H1 (cell line): Measurements from ENCODE around the gene DHRS12. TPM values are rescaled to one million over a fixed set of nuclear protein-coding genes. Genes with fewer than 3 reads are reported as not detected.

Experiments
- CTCF ChIA-PET: fragments of 300-600 bp; sonication (Branson Sonifier 250); formaldehyde crosslinking; loops from one replicate; lab custom pipeline; 2021; ENCODE audit not compliant: partially characterized antibody; lab: Charles Lee
- POLR2A ChIA-PET: fragments of 300-600 bp; sonication (Branson Sonifier 250); formaldehyde crosslinking; loops from one replicate; lab custom pipeline; 2021; ENCODE audit warnings: inconsistent platforms; ENCODE audit not compliant: partially characterized antibody; lab: Charles Lee
- DNase-seq, 2 experiments: peaks; one replicate each; pipeline versions ENCODE4 v3.0.0 to v3.0.0-alpha.2; 2010 to 2022; ENCODE audit warnings: low spot score in 2 of 2, low read depth in 1 of 2, mixed read lengths in 1 of 2
- FAIRE-seq: peaks from 2 replicates; lab custom pipeline; 2011; peaks lifted over from hg19 to GRCh38; lab: Jason Lieb, UNC
- H2AFZ ChIP-seq: 2 replicates; pipeline ENCODE4 v1.8.1; 2012; ENCODE audit warnings: low read length, inconsistent platforms
- H2AK5ac ChIP-seq: 2 replicates; pipeline ENCODE4 v1.6.1; 2013; ENCODE audit warnings: low read depth, low read length
- H2BK120ac ChIP-seq: replicated peaks from 2 replicates; pipeline ENCODE3; 2013; ENCODE audit warnings: low read depth, low read length, inconsistent platforms
- H2BK12ac ChIP-seq: 2 replicates; pipeline ENCODE4 v1.6.1; 2013; ENCODE audit warnings: low read depth, low read length
- H2BK15ac ChIP-seq: 2 replicates; pipeline ENCODE4 v1.6.1; 2013; ENCODE audit warnings: low read length
- H2BK20ac ChIP-seq: 2 replicates; pipeline ENCODE4 v1.6.1; 2013; ENCODE audit warnings: low read length
- H2BK5ac ChIP-seq: 2 replicates; pipeline ENCODE4 v1.6.1; 2013; ENCODE audit warnings: low read depth, low read length
- H3K14ac ChIP-seq: 2 replicates; pipeline ENCODE4 v1.6.1; 2013; ENCODE audit warnings: inconsistent platforms; ENCODE audit not compliant: insufficient read length
- H3K18ac ChIP-seq: 2 replicates; pipeline ENCODE4 v1.6.1; 2013; ENCODE audit warnings: low read length; ENCODE audit errors: extremely low read depth
- H3K23ac ChIP-seq: 2 replicates; pipeline ENCODE4 v1.6.1; 2013; ENCODE audit warnings: inconsistent platforms; ENCODE audit not compliant: insufficient read length
- H3K23me2 ChIP-seq: 2 replicates; pipeline ENCODE4 v1.6.1; 2013; ENCODE audit warnings: low read depth, low read length
- H3K27ac ChIP-seq: 2 replicates; pipeline ENCODE4 v1.6.1; 2011; ENCODE audit warnings: low read depth, low read length, inconsistent platforms
- H3K27me3 ChIP-seq, 4 experiments: replicated peaks in 1 of 4; 1 replicate in 1 of 4; 2 replicates in 3 of 4; pipeline versions ENCODE4 v1.6.1 to v1.8.1; 2011 to 2013; ENCODE audit warnings: low read length in 3 of 4, mild to moderate bottlenecking in 3 of 4, inconsistent platforms in 2 of 4, mixed read lengths in 2 of 4, moderate library complexity in 1 of 4; ENCODE audit not compliant: control insufficient read depth in 3 of 4, insufficient read depth in 3 of 4; ENCODE audit errors: extremely low read depth in 1 of 4
- H3K36me3 ChIP-seq, 4 experiments: 2 replicates each; pipeline versions ENCODE4 v1.6.1 to v1.8.1; 2011 to 2013; ENCODE audit warnings: mild to moderate bottlenecking in 4 of 4, low read length in 3 of 4, moderate library complexity in 2 of 4, control low read depth in 1 of 4, inconsistent platforms in 1 of 4; ENCODE audit not compliant: insufficient read depth in 4 of 4, control insufficient read depth in 2 of 4
- H3K4ac ChIP-seq: replicated peaks from 2 replicates; pipeline ENCODE3; 2013; ENCODE audit warnings: low read length, low read depth, mixed read lengths, inconsistent platforms; ENCODE audit not compliant: insufficient read length
- H3K4me1 ChIP-seq, 4 experiments: replicated peaks in 1 of 4; 1 replicate in 1 of 4; 2 replicates in 3 of 4; pipeline versions ENCODE4 v1.6.1 to v1.8.1; 2011 to 2013; ENCODE audit warnings: low read length in 3 of 4, inconsistent platforms in 2 of 4, mixed read lengths in 1 of 4; ENCODE audit not compliant: insufficient read depth in 4 of 4, control insufficient read depth in 3 of 4
- H3K4me2 ChIP-seq, 2 experiments: 2 replicates each; pipeline versions ENCODE4 v1.6.1 to v1.8.1; 2011 to 2013; ENCODE audit warnings: low read depth in 2 of 2, low read length in 2 of 2, control low read depth in 1 of 2, inconsistent platforms in 1 of 2, mild to moderate bottlenecking in 1 of 2; ENCODE audit not compliant: insufficient read depth in 1 of 2
- H3K4me3 ChIP-seq, 4 experiments: fragments of 200-600, 300-600 bp in 1 of 4; sonication (generic), shearing (Covaris generic), sonication (Bioruptor Twin) in 1 of 4; 2 replicates each; pipeline versions ENCODE4 v1.5.1 to v1.8.1; 2011 to 2016; ENCODE audit warnings: low read length in 4 of 4, low read depth in 3 of 4, control low read depth in 2 of 4, inconsistent platforms in 2 of 4, mild to moderate bottlenecking in 2 of 4, mixed read lengths in 1 of 4, moderate library complexity in 1 of 4; ENCODE audit not compliant: insufficient read depth in 2 of 4; ENCODE audit errors: extremely low read depth in 1 of 4
- H3K56ac ChIP-seq: replicated peaks from 2 replicates; pipeline ENCODE3; 2013; ENCODE audit warnings: low read depth, mild to moderate bottlenecking, mixed read lengths, low read length, inconsistent platforms; ENCODE audit not compliant: insufficient read length
- H3K79me1 ChIP-seq: 2 replicates; pipeline ENCODE4 v1.6.1; 2013; ENCODE audit warnings: low read depth, low read length, control low read depth
- H3K79me2 ChIP-seq, 2 experiments: 2 replicates each; pipeline versions ENCODE4 v1.6.1 to v1.8.1; 2012 to 2013; ENCODE audit warnings: low read length in 2 of 2, mild to moderate bottlenecking in 2 of 2, inconsistent platforms in 1 of 2; ENCODE audit not compliant: insufficient read depth in 2 of 2, control insufficient read depth in 1 of 2
- H3K9ac ChIP-seq, 4 experiments: replicated peaks in 1 of 4; 1 replicate in 1 of 4; 2 replicates in 3 of 4; pipeline versions ENCODE4 v1.6.1 to v1.8.1; 2011 to 2013; ENCODE audit warnings: low read depth in 3 of 4, low read length in 3 of 4, control low read depth in 2 of 4, mild to moderate bottlenecking in 2 of 4, moderate library complexity in 2 of 4, inconsistent platforms in 1 of 4; ENCODE audit errors: extremely low read depth in 1 of 4
- H3K9me3 ChIP-seq, 2 experiments: 2 replicates each; pipeline versions ENCODE4 v1.6.1 to v1.8.1; 2012 to 2013; ENCODE audit warnings: mild to moderate bottlenecking in 2 of 2, moderate library complexity in 2 of 2, control low read depth in 1 of 2, inconsistent platforms in 1 of 2, low read depth in 1 of 2, low read length in 1 of 2, mixed read lengths in 1 of 2; ENCODE audit not compliant: insufficient read depth in 2 of 2
- H4K20me1 ChIP-seq, 2 experiments: replicated peaks in 1 of 2; 2 replicates each; pipeline versions ENCODE3 to v1.8.1; 2011 to 2013; ENCODE audit warnings: inconsistent platforms in 2 of 2, low read length in 2 of 2, mild to moderate bottlenecking in 1 of 2; ENCODE audit not compliant: insufficient read depth in 2 of 2, control insufficient read depth in 1 of 2
- H4K5ac ChIP-seq: 2 replicates; pipeline ENCODE4 v1.6.1; 2013; ENCODE audit warnings: low read length, low read depth, mixed read lengths, inconsistent platforms; ENCODE audit not compliant: insufficient read length
- H4K8ac ChIP-seq: 2 replicates; pipeline ENCODE4 v1.8.0; 2013; ENCODE audit warnings: mild to moderate bottlenecking, moderate library complexity, low read length, inconsistent platforms; ENCODE audit not compliant: insufficient read depth; ENCODE audit errors: extremely low read depth
- H4K91ac ChIP-seq: replicated peaks from 2 replicates; pipeline ENCODE3; 2013; ENCODE audit warnings: low read length, mixed read lengths, inconsistent platforms; ENCODE audit not compliant: insufficient read length
- CEBPB ChIP-seq: IDR thresholded peaks from 2 replicates; pipeline ENCODE4 v1.6.1; 2012; ENCODE audit warnings: low read depth, low read length
- CTBP2 ChIP-seq: IDR thresholded peaks from 2 replicates; pipeline ENCODE4 v1.7.0; 2011; ENCODE audit warnings: borderline replicate concordance, mild to moderate bottlenecking, moderate library complexity, mixed read lengths, low read length; ENCODE audit not compliant: insufficient read depth, insufficient read length
- EGR1 ChIP-seq: IDR thresholded peaks from 2 replicates; pipeline ENCODE4 v1.6.1; 2011; ENCODE audit warnings: low read depth, low read length, borderline replicate concordance
- HDAC2 ChIP-seq, 2 experiments: fragments of 300-600 bp in 1 of 2; sonication (generic) in 1 of 2; IDR thresholded peaks; 2 replicates each; pipeline ENCODE4 v1.6.1; 2011 to 2012; ENCODE audit warnings: low read depth in 2 of 2, low read length in 2 of 2, mild to moderate bottlenecking in 2 of 2, moderate library complexity in 2 of 2, borderline replicate concordance in 1 of 2, inconsistent platforms in 1 of 2
- JUN ChIP-seq: IDR thresholded peaks from 2 replicates; pipeline ENCODE4 v1.6.1; 2011; ENCODE audit warnings: low read depth, mild to moderate bottlenecking, improper control_type of control experiment, low read length
- NRF1 ChIP-seq: IDR thresholded peaks from 2 replicates; pipeline ENCODE4 v1.6.1; 2011; ENCODE audit warnings: mild to moderate bottlenecking, low read depth, low read length, improper control_type of control experiment
- PHF8 ChIP-seq: fragments of 200-600 bp; sonication (generic); conservative IDR thresholded peaks from 2 replicates; pipeline ENCODE4 v1.7.1; 2012; ENCODE audit warnings: low read depth, mild to moderate bottlenecking, inconsistent platforms, low read length, moderate library complexity
- RNF2 ChIP-seq: fragments of 200-900, 300-1000 bp; sonication (generic); IDR thresholded peaks from 2 replicates; pipeline ENCODE4 v1.7.1; 2016; ENCODE audit warnings: borderline replicate concordance, low read depth, mild to moderate bottlenecking, antibody characterized with exemption, low read length; ENCODE audit not compliant: poor library complexity, severe bottlenecking; ENCODE audit errors: missing control alignments
- SIN3A ChIP-seq, 2 experiments: IDR thresholded peaks in 1 of 2; conservative IDR thresholded peaks in 1 of 2; 2 replicates each; pipeline ENCODE4 v1.6.1; 2011 to 2012; ENCODE audit warnings: low read length in 2 of 2, improper control_type of control experiment in 1 of 2, low read depth in 1 of 2, mild to moderate bottlenecking in 1 of 2
- WGBS, 2 experiments: shearing (Covaris generic) in 1 of 2; methylation state at CpG; one replicate each; pipeline versions ENCODE4 v1.1.6 to v1.1.7; 2013 to 2015; ENCODE audit warnings: low lambda C conversion rate in 2 of 2, mixed read lengths in 2 of 2, inconsistent platforms in 1 of 2, low coverage in 1 of 2, missing lambda C conversion rate in 1 of 2; ENCODE audit not compliant: insufficient replicate concordance in 2 of 2, insufficient coverage in 1 of 2, insufficient read length in 1 of 2; ENCODE audit errors: extremely low coverage in 1 of 2, missing lambda C conversion rate in 1 of 2; 5-methylcytosine and 5-hydroxymethylcytosine counted together
- polyA plus RNA-seq, 7 experiments: library from polyadenylated mRNA; depleted of rRNA in 3 of 7; stranded (reverse) in 5 of 7; unstranded in 2 of 7; fragments of >200 nt in 5 of 7; fragments of 200-250 nt in 2 of 7; gene quantifications; 1 replicate in 5 of 7; 2 replicates in 1 of 7; 4 replicates in 1 of 7; pipeline versions ENCODE4 v1.2.1 to v1.2.3, GENCODE V29; 2011 to 2013; ENCODE audit warnings: missing spikeins in 2 of 7, mixed read lengths in 2 of 7
- total RNA-seq: library from RNA; stranded (reverse); fragmentation: NEBNext Ultra II Directional; extraction: Animal tissue kit (Norgen Biotek cat#: 25700); gene quantifications from 2 replicates; pipeline ENCODE4 v1.2.1, GENCODE V29; 2021
- TF ChIP-seq, protein P1 (sequence below): IDR thresholded peaks from 2 replicates; pipeline ENCODE4 v1.6.1; 2012; ENCODE audit warnings: inconsistent platforms

The DHRS12 gene
- total and polyA plus RNA-seq, 2 of the 8 experiments (the other 6 are each of a cell fraction or from before 2014, with no cell fraction given) = 8.7 TPM

DNA sequence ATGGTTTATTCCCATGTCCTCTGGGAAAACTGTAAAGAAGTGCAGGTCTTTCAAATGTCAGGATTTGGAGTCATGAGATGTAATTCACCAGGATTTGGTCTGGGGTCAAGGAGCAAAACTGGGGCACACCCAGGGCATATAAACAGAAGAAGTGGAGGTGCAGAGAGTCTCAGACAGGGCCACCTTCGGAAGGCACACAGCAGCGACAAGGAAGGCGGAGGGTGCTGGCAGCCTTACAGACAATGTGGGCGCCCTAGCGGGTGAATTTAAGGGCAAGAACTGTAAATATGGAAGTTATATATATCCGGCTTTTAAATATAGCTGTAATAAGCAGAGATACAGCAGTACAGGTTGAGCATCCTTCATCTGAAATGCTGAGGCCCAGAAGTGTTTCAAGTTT is 31.2 kb downstream of the DHRS12 start:
- Histone ChIP-seq H3K27ac (no peak overlapping the region), H3K4me3 (no peak overlapping the region), H4K8ac (no peak overlapping the region), H2BK20ac (no peak overlapping the region), H3K56ac (no peak overlapping the region), H3K27me3 (no peaks in the 10 kb centered on the region), H3K4ac (no peak overlapping the region), H3K23me2 (no peaks in the 10 kb centered on the region), H3K9me3 (no peaks in the 10 kb centered on the region), H2BK120ac (no peak overlapping the region), H2AK5ac (no peak overlapping the region), H3K9ac (no peak overlapping the region), H3K14ac (no peak overlapping the region), H3K79me2 (no peaks in the 10 kb centered on the region), H3K36me3 (no peaks in the 10 kb centered on the region), H3K79me1 (no peaks in the 10 kb centered on the region), H3K4me2 (no peak overlapping the region), H4K5ac (no peak overlapping the region), H2AFZ (no peak overlapping the region), H2BK12ac (no peak overlapping the region), H4K91ac (no peak overlapping the region), H4K20me1 (peaks cover 0 to 3% of the 10 kb centered on the region in 2 experiments), H2BK15ac (no peak overlapping the region), H2BK5ac (no peak overlapping the region), H3K18ac (no peak overlapping the region), H3K23ac (no peak overlapping the region), H3K4me1 (peaks cover 7 to 12% (median 9%) of the 10 kb centered on the region in 4 experiments)
- POLR2A ChIA-PET = interaction anchor here (1.6 kb wide), 1 partner anchor 322 kb away, joined by 7 read pairs; no protein-coding TSS in a partner anchor
- WGBS, 2 experiments = 88% methylated on average over 6 of the region's 6 CpGs; no CpG with 5 or more reads in 1 of the 2 experiments
- FAIRE-seq (no peak), DNase-seq (no peak)
- no peak for TF ChIP-seq JUN
- no peak for TF ChIP-seq HDAC2 (IDR thresholded peaks at IDR 0.05; ENCODE audit: borderline replicate concordance in 1 of 2, low read depth in 2 of 2, low read length in 2 of 2)
- no peak for TF ChIP-seq SIN3A (conservative IDR thresholded peaks at IDR 0.05 in 1 of 2, IDR thresholded peaks at IDR 0.05 in 1 of 2; ENCODE audit: low read depth in 1 of 2, low read length in 2 of 2)
- TF ChIP-seq NRF1 = no peak
- no peak for TF ChIP-seq RNF2
- no peak for TF ChIP-seq CEBPB
- TF ChIP-seq EGR1 = no peak
- TF ChIP-seq CTBP2 = no peak
- TF ChIP-seq, protein P1, sequence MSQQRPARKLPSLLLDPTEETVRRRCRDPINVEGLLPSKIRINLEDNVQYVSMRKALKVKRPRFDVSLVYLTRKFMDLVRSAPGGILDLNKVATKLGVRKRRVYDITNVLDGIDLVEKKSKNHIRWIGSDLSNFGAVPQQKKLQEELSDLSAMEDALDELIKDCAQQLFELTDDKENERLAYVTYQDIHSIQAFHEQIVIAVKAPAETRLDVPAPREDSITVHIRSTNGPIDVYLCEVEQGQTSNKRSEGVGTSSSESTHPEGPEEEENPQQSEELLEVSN = no peak
- TF ChIP-seq PHF8 = no peak
- CTCF ChIA-PET = interaction anchor here (1.2 to 2.8 kb wide), 3 partner anchors 14 to 89 kb away, joined by 4 to 12 read pairs (median 4); no protein-coding TSS in a partner anchor
